ENCODE data around the gene CD2BP2. TPM values are rescaled to one million over a fixed set of nuclear protein-coding genes. Genes with fewer than 3 reads are reported as not detected.
"Not testable (repeated sequence)": the region's sequence is repeated elsewhere in the genome, so short reads cannot be mapped to it uniquely, and the experiment has no call there.

CD2BP2 gene
- polyA plus RNA-seq, 1 donor = 33.0 TPM

- no peak for DNase-seq (ENCODE audit: low read depth)
These were observed 12.2 kb downstream of the CD2BP2 start for GRCh38 chr16:30342751-30343490.

- not testable (repeated sequence) for DNase-seq (ENCODE audit: low read depth)
These were observed 13.1 kb downstream of the CD2BP2 start for GRCh38 chr16:30341971-30342370.

GRCh38 chr16:30340621-30341020 is 14.5 kb downstream of the CD2BP2 start:
- DNase-seq (ENCODE audit: low read depth) = no peak

GRCh38 chr16:30338715-30339114 is 16.4 kb downstream of the CD2BP2 start:
- not testable (repeated sequence) for DNase-seq (ENCODE audit: low read depth)

- DNase-seq (ENCODE audit: low read depth) = not testable (repeated sequence)
These were observed 17.1 kb downstream of the CD2BP2 start for GRCh38 chr16:30337964-30338357.

- no peak for DNase-seq (ENCODE audit: low read depth)
These were observed 19.3 kb downstream of the CD2BP2 start for GRCh38 chr16:30335598-30336474.

- DNase-seq (ENCODE audit: low read depth) = not testable (repeated sequence)
These were observed 20.0 kb downstream of the CD2BP2 start for GRCh38 chr16:30335028-30335597.

- peak; percentile 35 for DNase-seq (ENCODE audit: low read depth)
These were observed 20.6 kb downstream of the CD2BP2 start for GRCh38 chr16:30334473-30334989.

GRCh38 chr16:30324220-30324619 is 30.9 kb downstream of the CD2BP2 start:
- DNase-seq (ENCODE audit: low read depth) = not testable (repeated sequence)

- DNase-seq (ENCODE audit: low read depth) = not testable (repeated sequence)
These were observed 36.5 kb downstream of the CD2BP2 start for GRCh38 chr16:30318647-30319046.

- DNase-seq (ENCODE audit: low read depth) = not testable (repeated sequence)
These were observed 44.2 kb downstream of the CD2BP2 start for GRCh38 chr16:30310937-30311336.

- DNase-seq (ENCODE audit: low read depth) = not testable (repeated sequence)
These were observed 45.9 kb downstream of the CD2BP2 start for GRCh38 chr16:30309255-30309654.

Other genes with a start within 250 kb of the CD2BP2 start
- 5.4 TPM for gene GDPD3, start 241.8 kb downstream of the CD2BP2 start, polyA plus RNA-seq (ENCODE audit: insufficient read length)
- 39.6 TPM for gene MAPK3, start 232.1 kb downstream of the CD2BP2 start, polyA plus RNA-seq (ENCODE audit: insufficient read length)
- gene CORO1A, start 171.7 kb downstream of the CD2BP2 start, polyA plus RNA-seq (ENCODE audit: insufficient read length) = 13.1 TPM
- 23.9 TPM for gene BOLA2B, start 161.6 kb downstream of the CD2BP2 start, polyA plus RNA-seq (ENCODE audit: insufficient read length)
- gene SLX1A, start 161.4 kb downstream of the CD2BP2 start, polyA plus RNA-seq (ENCODE audit: insufficient read length) = 19.1 TPM
- gene SULT1A3, start 156.1 kb downstream of the CD2BP2 start, polyA plus RNA-seq (ENCODE audit: insufficient read length) = 1.8 TPM
- gene NPIPB13, start 106.8 kb downstream of the CD2BP2 start, polyA plus RNA-seq (ENCODE audit: insufficient read length) = 6.9 TPM
- gene TBC1D10B, start 15.2 kb upstream of the CD2BP2 start, polyA plus RNA-seq (ENCODE audit: insufficient read length) = 32.3 TPM
- gene MYL11, start 19.5 kb upstream of the CD2BP2 start, polyA plus RNA-seq (ENCODE audit: insufficient read length) = 9,236 TPM
- 3.3 TPM for gene SEPTIN1, start 27.3 kb upstream of the CD2BP2 start, polyA plus RNA-seq (ENCODE audit: insufficient read length)
- gene ZNF48, start 40.1 kb upstream of the CD2BP2 start, polyA plus RNA-seq (ENCODE audit: insufficient read length) = 5.3 TPM
- gene ZNF771, start 52.3 kb upstream of the CD2BP2 start, polyA plus RNA-seq (ENCODE audit: insufficient read length) = 6.1 TPM
- 23.6 TPM for gene DCTPP1, start 74.7 kb upstream of the CD2BP2 start, polyA plus RNA-seq (ENCODE audit: insufficient read length)
- gene SEPHS2, start 90.6 kb upstream of the CD2BP2 start, polyA plus RNA-seq (ENCODE audit: insufficient read length) = 13.8 TPM
- 2.5 TPM for gene ITGAL, start 117.4 kb upstream of the CD2BP2 start, polyA plus RNA-seq (ENCODE audit: insufficient read length)
- 27.9 TPM for gene ZNF768, start 171.3 kb upstream of the CD2BP2 start, polyA plus RNA-seq (ENCODE audit: insufficient read length)
- gene ZNF747, start 179.6 kb upstream of the CD2BP2 start, polyA plus RNA-seq (ENCODE audit: insufficient read length) = 6.5 TPM
- gene ZNF764, start 203.1 kb upstream of the CD2BP2 start, polyA plus RNA-seq (ENCODE audit: insufficient read length) = 6.2 TPM
- 9.7 TPM for gene ZNF688, start 216.4 kb upstream of the CD2BP2 start, polyA plus RNA-seq (ENCODE audit: insufficient read length)
- gene ZNF785, start 230.4 kb upstream of the CD2BP2 start, polyA plus RNA-seq (ENCODE audit: insufficient read length) = 13.1 TPM

All from forelimb muscle (tissue), 1 donor.